Activated naive CD4-positive, alpha-beta T cell treated with anti-CD3 and anti-CD28 coated beads, Interleukin-2, amount 50 U/mL, for 24 hours (primary cell): ENCODE measurements around the gene BRMS1L.
"Not testable (repeated sequence)": the region's sequence is repeated elsewhere in the genome, so short reads cannot be mapped to it uniquely, and the experiment has no call there.

ENCODE experiments used
- H3K27ac Mint-ChIP-seq: one replicate; pipeline ENCODE4 v1.8.0; 2021; ENCODE audit warnings: mild to moderate bottlenecking, mixed read lengths
- H3K27me3 Mint-ChIP-seq: one replicate; pipeline ENCODE4 v1.8.0; 2021; ENCODE audit warnings: mixed read lengths
- H3K36me3 Mint-ChIP-seq: one replicate; pipeline ENCODE4 v1.8.0; 2021; ENCODE audit warnings: mixed read lengths
- H3K4me1 Mint-ChIP-seq: one replicate; pipeline ENCODE4 v1.8.0; 2021; ENCODE audit warnings: mixed read lengths
- H3K4me3 Mint-ChIP-seq: one replicate; pipeline ENCODE4 v1.8.0; 2021; ENCODE audit warnings: mild to moderate bottlenecking, mixed read lengths
- H3K9me3 Mint-ChIP-seq: one replicate; pipeline ENCODE4 v1.8.0; 2021; ENCODE audit warnings: mixed read lengths

Gene BRMS1L

DNA sequence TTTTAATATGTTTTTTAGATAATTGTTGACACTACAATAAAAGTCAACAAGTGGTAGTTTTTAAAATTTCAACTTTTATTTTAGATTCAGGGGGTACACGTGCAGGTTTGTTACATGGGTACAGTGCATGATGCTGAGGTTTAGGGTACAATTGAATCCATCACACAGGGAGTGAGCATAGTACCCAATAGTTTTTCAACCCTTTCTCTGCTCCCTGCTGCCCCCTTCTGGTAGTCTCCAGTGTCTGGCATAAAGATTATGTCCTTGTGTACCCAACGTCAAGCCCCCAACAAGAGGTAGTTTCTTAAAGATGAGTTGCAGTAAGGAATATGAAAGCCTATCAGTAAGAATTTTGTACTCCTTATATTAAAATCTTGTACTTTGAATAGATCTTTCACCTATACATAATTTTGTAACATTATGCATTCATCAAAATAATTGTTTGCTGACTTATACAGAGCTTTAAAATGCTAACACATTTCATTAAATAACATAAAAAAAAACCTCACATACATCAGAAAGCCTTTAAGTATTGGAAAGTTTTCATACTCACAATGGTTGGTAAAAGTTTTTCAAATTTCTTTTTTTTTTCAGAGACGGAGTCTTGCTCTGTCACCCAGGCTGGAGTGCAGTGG, 11.7 kb upstream of the BRMS1L start:
- Mint-ChIP-seq H3K27ac (no peak overlapping the region), H3K36me3 (no peaks in the 10 kb centered on the region), H3K27me3 (no peaks in the 10 kb centered on the region), H3K4me1 (peaks cover 6% of the 10 kb centered on the region), H3K4me3 (no peak overlapping the region), H3K9me3 (no peaks in the 10 kb centered on the region)

DNA sequence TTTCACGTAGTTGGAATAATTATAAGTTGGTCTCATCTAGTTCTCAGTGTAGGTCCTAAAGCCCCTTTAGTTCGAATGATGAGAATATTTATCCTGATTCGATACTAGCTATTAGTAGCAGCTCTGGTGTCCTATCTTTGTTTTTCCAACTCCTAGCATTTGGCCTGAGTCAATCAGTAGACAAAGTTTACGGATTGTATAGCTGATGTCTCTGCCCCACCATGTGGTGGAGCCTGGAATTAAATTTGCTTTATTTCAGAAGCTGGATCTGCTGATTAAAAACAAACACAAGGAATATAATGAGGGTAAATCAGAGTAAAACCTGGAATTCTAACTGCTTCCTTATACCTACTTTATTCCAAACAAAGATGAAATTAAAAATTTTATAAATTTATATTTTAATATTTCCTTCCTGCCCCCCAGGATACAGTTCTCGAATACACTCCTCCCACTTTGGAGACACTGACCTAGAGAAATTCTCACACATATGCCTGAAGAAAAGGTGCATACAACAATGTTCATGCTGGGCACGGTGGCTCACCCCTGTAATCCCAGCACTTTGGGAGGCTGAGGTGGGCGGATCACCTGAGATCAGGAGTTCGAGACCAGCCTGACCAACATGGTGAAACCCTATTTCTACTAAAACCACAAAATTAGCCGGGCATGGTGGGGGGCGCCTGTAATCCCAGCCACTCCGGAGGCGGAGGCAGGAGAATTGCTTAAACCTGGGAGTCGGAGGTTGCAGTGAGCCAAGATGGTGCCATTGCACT, 7.6 kb upstream of the BRMS1L start:
- Mint-ChIP-seq H3K36me3 (no peaks in the 10 kb centered on the region), H3K27ac (no peak overlapping the region), H3K27me3 (no peaks in the 10 kb centered on the region), H3K9me3 (no peaks in the 10 kb centered on the region), H3K4me1 (no peaks in the 10 kb centered on the region), H3K4me3 (no peak overlapping the region)

DNA sequence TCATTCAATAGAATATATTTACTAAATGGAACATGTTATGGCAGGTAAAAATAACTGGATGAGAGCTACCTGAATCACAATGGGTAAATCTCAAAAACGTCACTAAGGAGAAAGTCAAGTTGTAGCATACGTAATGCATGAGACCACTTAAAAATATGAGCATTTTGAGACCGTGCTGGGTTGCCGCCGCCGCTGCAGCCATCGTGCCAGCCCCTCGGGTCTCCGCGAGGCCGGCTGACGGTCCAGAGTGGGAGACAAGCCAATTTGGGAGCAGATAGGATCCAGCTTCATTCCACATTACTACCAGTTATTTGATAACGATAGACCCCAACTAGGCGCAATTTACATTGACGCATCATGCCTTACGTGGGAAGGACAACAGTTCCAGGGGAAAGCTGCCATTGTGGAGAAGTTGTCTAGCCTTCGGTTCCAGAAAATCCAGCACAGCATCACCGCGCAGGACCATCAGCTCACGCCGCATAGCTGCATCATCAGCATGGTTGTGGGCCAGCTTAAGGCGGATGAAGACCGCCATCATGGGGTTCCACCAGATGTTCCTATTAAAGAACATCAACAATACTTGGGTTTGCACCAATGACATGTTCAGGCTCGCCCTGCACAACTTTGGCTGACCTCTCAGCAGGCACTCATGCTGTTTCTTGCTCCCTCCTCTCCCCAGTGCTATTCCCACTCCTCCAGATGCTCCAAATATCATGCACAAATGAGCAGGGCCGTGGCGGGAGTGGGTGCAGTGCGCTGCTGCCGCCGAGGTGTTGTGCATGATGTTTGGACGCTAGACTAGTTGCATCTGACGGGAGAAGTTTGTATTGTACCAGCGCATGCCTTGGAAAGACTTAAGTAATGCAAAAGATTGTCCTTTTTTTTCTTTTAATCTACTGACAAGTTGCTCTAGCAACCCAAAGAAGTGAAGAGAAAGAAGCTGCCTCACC, 6.3 kb upstream of the BRMS1L start:
- Mint-ChIP-seq H3K36me3 (no peaks in the 10 kb centered on the region), H3K9me3 (no peaks in the 10 kb centered on the region), H3K4me3 (no peak overlapping the region), H3K4me1 (no peaks in the 10 kb centered on the region), H3K27me3 (no peaks in the 10 kb centered on the region), H3K27ac (no peak overlapping the region)

DNA sequence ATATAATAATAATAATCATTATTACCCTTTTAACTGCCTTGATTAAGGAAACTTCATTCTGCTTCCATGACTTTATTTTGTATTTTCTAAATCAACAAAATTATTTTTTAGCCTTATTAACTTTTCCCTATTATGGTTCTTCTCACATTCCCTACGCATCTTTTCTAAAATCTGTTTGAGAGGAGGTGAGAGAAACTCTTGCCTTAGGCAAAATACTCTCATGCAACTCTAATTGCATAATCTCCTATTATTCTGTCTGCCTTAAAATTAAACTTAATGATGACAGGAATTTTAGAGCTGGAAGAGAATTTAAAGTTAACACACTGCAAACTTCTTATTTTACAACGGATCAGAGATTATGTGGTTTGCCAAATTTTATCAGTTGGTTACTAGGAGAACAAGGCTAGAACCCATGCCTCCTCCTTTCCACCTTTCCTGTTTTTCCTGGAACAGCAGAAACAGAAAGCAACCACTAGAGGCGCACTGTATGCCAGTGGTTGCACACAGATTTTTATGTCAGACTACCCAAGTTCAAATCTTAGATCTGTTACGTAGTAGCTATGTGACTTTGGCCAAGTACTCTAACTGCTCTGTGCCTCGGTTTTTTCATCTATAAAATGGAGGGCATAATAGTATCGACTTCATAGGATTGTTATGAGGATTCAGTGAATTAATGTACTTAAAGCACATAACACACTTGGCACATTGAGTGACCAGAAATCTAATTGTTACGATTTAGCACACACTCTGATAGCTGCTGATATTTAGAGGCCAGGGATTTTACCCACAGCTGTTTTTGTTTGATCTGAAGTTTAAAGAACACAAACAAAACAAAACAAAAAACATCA, 4.3 kb upstream of the BRMS1L start:
- Mint-ChIP-seq H3K27ac (no peak overlapping the region), H3K4me3 (no peak overlapping the region)

DNA sequence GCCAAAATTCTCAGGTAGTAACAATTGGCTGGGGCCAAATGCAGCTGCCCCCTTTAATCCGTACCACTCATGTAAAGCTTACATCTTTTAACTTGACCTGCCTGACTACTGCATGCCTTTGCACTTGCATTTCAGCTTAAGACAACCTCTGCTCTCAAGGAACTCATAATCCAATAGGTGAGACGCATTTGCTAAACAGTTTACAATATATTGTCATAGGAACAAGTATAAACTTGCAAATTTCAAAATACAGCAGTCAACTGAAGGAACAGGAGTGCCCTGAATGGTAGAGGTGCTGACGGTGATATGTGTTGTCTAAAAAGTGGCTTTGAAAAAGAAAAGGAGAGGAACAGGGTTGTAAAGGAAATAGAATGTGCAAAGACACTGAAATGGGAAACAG, 3.6 kb upstream of the BRMS1L start:
- no peaks in the 10 kb centered on the region for H3K27me3 Mint-ChIP-seq
- no peak overlapping the region for H3K4me3 Mint-ChIP-seq
- no peak overlapping the region for H3K27ac Mint-ChIP-seq
- H3K36me3 Mint-ChIP-seq: no peaks in the 10 kb centered on the region
- peaks cover 15% of the 10 kb centered on the region for H3K4me1 Mint-ChIP-seq
- H3K9me3 Mint-ChIP-seq: no peaks in the 10 kb centered on the region

More for the DNA sequence above, 4.3 kb upstream of the BRMS1L start:
- Mint-ChIP-seq H3K9me3 (no peaks in the 10 kb centered on the region), H3K4me1 (peaks cover 8% of the 10 kb centered on the region), H3K27me3 (no peaks in the 10 kb centered on the region), H3K36me3 (no peaks in the 10 kb centered on the region)

DNA sequence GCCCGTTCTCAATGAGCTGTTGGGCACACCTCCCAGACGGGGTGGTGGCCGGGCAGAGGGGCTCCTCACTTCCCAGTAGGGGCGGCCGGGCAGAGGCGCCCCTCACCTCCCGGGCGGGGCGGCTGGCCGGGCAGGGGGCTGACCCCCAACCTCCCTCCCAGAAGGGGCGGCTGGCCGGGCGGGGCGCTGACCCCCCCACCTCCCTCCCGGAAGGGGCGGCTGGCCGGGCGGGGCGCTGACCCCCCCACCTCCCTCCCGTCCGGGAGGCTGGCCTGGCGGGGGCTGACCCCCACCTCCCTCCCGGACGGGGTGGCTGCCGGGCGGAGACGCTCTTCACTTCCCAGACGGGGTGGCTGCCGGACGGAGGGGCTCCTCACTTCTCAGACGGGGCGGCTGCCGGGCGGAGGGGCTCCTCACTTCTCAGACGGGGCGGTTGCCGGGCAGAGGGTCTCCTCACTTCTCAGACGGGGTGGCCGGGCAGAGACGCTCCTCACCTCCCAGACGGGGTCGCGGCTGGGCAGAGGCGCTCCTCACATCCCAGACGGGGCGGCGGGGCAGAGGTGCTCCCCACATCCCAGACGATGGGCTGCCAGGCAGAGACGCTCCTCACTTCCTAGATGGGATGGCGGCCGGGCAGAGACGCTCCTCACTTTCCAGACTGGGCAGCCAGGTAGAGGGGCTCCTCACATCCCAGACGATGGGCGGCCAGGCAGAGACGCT, 1.5 kb upstream of the BRMS1L start:
- H3K4me1 Mint-ChIP-seq: peaks cover 25% of the 10 kb centered on the region
- not testable (repeated sequence) for H3K9me3 Mint-ChIP-seq, H3K27me3 Mint-ChIP-seq, H3K4me3 Mint-ChIP-seq, H3K36me3 Mint-ChIP-seq, H3K27ac Mint-ChIP-seq

DNA sequence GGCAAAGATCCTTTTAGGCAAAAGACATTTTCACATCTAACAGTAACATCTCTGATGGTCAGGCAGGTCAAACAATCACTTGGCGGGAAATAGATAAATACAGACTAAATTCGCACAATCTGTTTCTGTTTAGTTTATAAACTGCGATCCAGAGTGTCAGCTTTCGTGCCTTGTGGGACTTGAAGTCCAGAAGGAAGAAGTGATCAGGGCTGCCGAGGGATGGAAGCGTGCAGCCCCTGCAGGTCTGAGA, 245 bp upstream of the BRMS1L start:
- H3K27me3 Mint-ChIP-seq: no peaks in the 10 kb centered on the region
- H3K36me3 Mint-ChIP-seq: peaks cover 2% of the 10 kb centered on the region
- H3K9me3 Mint-ChIP-seq: no peaks in the 10 kb centered on the region
- H3K4me3 Mint-ChIP-seq: peak overlapping the region; percentile 86
- H3K4me1 Mint-ChIP-seq: peaks cover 26% of the 10 kb centered on the region
- peak overlapping the region; percentile 56 for H3K27ac Mint-ChIP-seq

DNA sequence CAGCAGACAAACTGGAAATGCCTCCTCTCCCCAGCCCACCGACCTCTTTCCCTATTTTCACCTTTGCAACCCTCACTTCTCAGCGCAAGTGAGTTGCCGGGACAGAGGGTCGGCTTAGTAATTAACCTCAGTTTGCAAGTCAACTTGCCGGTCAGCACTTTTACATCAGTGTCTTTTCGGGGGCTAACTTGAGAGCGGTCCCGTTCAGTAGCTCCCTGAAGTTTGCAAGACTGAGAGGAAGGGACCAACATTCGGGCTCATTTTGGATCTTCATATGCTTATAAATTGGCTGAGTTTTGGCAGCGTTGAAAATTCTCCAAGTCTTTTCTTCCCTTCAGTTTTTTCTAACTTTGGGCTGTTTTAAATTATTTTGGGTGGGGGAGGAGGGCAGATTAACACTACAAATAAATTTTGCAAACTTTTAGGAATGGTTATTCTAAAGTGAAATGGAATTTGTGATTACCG, 846 bp downstream of the BRMS1L start:
- peak overlapping the region; percentile 86 for H3K4me3 Mint-ChIP-seq
- H3K27ac Mint-ChIP-seq: peak overlapping the region; percentile 74
- no peaks in the 10 kb centered on the region for H3K27me3 Mint-ChIP-seq
- peaks cover 26% of the 10 kb centered on the region for H3K4me1 Mint-ChIP-seq
- H3K9me3 Mint-ChIP-seq: no peaks in the 10 kb centered on the region
- H3K36me3 Mint-ChIP-seq: peaks cover 2% of the 10 kb centered on the region

DNA sequence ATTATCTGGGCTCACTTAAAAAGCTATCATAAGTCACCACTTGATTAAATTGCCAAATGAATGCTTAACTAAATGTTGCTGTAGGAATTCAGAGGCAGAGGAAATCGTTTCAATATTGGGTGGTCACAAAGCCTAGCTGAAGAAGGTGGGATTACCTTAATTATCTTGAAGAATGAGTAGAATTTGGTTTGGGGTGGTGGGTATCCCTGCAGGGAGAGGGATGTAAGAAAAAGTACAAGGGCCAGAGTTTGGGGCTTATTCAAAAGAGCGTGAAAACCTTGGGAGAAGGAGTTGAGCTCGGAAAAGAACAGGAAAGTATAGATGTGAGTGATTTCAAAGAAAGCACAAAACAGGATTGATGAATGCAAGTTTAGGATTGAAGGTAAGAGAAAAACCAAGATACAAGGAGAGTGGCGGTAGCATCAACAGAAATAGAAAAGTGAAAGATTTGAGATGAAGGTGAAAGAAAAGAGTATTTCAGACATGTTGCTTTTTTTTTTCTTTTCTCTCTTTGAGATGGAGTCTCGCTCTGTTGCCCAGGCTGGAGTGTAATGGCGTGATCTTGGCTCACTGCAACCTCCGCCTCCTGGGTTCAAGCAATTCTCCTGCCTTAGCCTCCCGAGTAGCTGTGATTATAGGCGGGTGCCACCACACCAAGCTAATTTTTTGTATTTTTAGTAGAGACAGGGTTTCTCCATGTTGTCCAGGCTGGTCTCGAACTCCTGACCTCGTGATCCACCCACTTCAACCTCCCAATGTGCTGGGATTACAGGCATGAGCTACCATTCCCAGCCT, 1.7 kb downstream of the BRMS1L start:
- Mint-ChIP-seq H3K4me3 (peak overlapping the region; percentile 86), H3K36me3 (peaks cover 2% of the 10 kb centered on the region), H3K27ac (no peak overlapping the region), H3K9me3 (no peaks in the 10 kb centered on the region), H3K27me3 (no peaks in the 10 kb centered on the region), H3K4me1 (peaks cover 26% of the 10 kb centered on the region)

DNA sequence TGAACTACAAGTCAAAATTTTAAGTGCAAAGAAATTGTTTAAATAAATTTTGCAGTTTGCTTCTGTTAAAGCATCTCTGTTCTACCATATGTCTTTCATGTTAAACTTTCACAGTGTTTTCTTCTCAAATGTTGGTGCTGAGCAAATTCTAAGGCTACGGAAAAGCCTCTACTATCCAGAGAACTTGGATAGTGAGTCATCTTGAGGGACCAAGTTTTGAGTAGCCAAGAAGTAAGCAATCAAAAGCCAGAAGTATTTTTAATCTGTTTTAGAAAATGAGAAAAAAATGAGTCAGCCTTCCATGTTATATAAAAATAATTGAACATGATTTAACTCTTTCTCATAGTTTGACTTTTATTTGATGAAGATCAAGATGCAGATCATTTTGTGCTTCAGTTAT, 3.3 kb downstream of the BRMS1L start:
- H3K27me3 Mint-ChIP-seq: no peaks in the 10 kb centered on the region
- H3K4me1 Mint-ChIP-seq: peaks cover 26% of the 10 kb centered on the region
- peaks cover 2% of the 10 kb centered on the region for H3K36me3 Mint-ChIP-seq
- H3K4me3 Mint-ChIP-seq: no peak overlapping the region
- H3K27ac Mint-ChIP-seq: no peak overlapping the region
- H3K9me3 Mint-ChIP-seq: no peaks in the 10 kb centered on the region

DNA sequence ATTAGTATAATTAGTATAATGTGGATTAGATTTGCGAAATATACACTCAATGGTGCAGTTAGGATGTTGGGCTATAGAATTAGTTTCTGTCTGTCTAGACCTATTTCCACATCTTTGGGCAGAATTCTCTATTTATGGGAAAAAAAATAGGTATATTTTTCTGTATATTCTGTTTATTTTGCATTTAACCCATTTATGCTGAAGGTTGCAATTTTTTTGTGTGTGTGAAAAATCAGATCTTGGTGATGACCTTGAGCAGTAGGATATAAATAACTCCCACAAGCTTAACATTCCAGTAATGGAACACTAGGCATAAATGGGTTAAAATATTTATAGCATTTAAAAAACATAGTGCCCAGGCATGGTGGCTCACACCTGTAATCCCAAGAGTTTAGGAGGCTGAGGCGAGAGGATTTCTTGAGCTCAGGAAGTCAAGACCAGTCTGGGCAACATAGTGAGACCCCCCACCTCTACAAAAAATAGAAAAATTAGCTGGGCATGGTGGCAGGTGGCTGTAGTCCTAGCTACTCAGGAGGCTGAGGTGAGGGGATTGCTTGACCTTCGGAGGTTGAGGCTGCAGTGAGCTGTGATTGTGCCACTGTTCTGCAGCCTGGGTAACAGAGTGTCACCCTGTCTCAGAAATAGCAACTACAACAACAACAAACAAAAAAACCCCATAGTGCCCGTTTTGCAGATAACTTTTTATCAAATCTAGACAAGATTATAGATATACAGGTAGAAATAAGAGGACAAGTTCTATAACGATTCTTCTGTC, 9.3 kb downstream of the BRMS1L start:
- H3K4me3 Mint-ChIP-seq: no peak overlapping the region
- peaks cover 30% of the 10 kb centered on the region for H3K36me3 Mint-ChIP-seq
- H3K27ac Mint-ChIP-seq: no peak overlapping the region
- H3K9me3 Mint-ChIP-seq: peaks cover 1% of the 10 kb centered on the region
- no peaks in the 10 kb centered on the region for H3K4me1 Mint-ChIP-seq
- no peaks in the 10 kb centered on the region for H3K27me3 Mint-ChIP-seq

DNA sequence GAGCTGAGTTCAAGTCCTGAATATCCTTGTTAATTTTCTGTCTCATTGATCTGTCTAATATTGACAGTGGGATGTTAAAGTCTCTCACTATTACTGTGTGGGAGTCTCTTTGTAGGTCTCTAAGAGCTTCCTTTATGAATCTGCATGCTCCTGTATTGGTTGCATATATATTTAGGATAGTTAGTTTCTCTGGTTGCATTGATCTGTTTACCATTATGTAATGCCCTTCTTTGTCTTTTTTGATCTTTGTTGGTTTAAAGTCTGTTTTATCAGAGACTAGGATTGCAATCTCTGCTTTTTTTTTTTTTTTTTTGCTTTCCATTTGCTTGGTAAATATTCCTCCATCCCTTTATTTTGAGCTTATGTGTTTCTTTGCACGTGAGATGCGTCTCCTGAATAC, 15.6 kb downstream of the BRMS1L start:
- H3K4me3 Mint-ChIP-seq, H3K27ac Mint-ChIP-seq, H3K27me3 Mint-ChIP-seq: not testable (repeated sequence)
- Mint-ChIP-seq H3K4me1 (peaks cover 13% of the 10 kb centered on the region), H3K36me3 (peaks cover 68% of the 10 kb centered on the region), H3K9me3 (peaks cover 12% of the 10 kb centered on the region)

DNA sequence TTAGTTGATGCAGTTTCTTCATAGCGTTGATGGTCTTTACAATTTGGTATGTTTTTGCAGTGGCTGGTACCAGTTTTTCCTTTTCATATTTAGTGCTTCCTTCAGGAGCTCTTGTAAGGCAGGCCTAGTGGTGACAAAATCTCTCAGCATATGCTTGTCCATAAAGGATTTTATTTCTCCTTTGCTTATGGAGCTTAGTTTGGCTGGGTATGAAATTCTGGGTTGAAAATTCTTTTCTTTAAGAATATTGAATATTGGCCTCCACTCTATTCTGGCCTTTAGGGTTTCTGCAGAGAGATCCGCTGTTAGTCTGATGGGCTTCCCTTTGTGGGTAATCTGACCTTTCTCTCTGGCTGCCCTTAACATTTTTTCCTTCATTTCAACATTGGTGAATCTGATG, 16.1 kb downstream of the BRMS1L start:
- peaks cover 12% of the 10 kb centered on the region for H3K9me3 Mint-ChIP-seq
- H3K36me3 Mint-ChIP-seq: peaks cover 66% of the 10 kb centered on the region
- H3K4me3 Mint-ChIP-seq, H3K27ac Mint-ChIP-seq, H3K27me3 Mint-ChIP-seq: not testable (repeated sequence)
- peaks cover 14% of the 10 kb centered on the region for H3K4me1 Mint-ChIP-seq
